Activated CD8-positive, alpha-beta T cell treated with anti-CD3 and anti-CD28 coated beads for 36 hours (primary cell): ENCODE data around the gene ASTN2. TPM values are rescaled to one million over a fixed set of nuclear protein-coding genes. Genes with fewer than 3 reads are reported as not detected.

Source experiments
- ATAC-seq: fragments of 200-7000 bp; cut with Tn5 transposase; one replicate; pipeline ENCODE4 v1.10.0; 2021; ENCODE audit warnings: mild to moderate bottlenecking, moderate library complexity
- CTCF ChIA-PET: fragments of 350-600 bp; sonication (Branson Sonifier 250); formaldehyde crosslinking; loops from one replicate; lab custom pipeline; 2021; ENCODE audit warnings: antibody characterized with exemption; lab: Charles Lee
- POLR2A ChIA-PET: fragments of 350-600 bp; sonication (Branson Sonifier 250); formaldehyde crosslinking; loops from one replicate; lab custom pipeline; 2021; ENCODE audit warnings: antibody characterized with exemption; lab: Charles Lee
- DNase-seq: peaks from one replicate; pipeline ENCODE4 v3.0.0-alpha.2; 2020
- H3K27ac Mint-ChIP-seq: one replicate; pipeline ENCODE4 v1.8.0; 2021; ENCODE audit warnings: mild to moderate bottlenecking, mixed read lengths
- H3K27me3 Mint-ChIP-seq: one replicate; pipeline ENCODE4 v1.8.0; 2021; ENCODE audit warnings: mixed read lengths
- H3K36me3 Mint-ChIP-seq: one replicate; pipeline ENCODE4 v1.8.0; 2021; ENCODE audit warnings: low read depth, mixed read lengths
- H3K4me1 Mint-ChIP-seq: one replicate; pipeline ENCODE4 v1.8.0; 2021; ENCODE audit warnings: low read depth, mixed read lengths
- H3K4me3 Mint-ChIP-seq: one replicate; pipeline ENCODE4 v1.8.0; 2021; ENCODE audit warnings: mild to moderate bottlenecking, moderate library complexity, mixed read lengths
- H3K9me3 Mint-ChIP-seq: one replicate; pipeline ENCODE4 v1.8.0; 2021; ENCODE audit warnings: mixed read lengths
- intact Hi-C: fragments of 100-400 bp; cut with micrococcal nuclease; formaldehyde crosslinking; loops from one replicate; pipeline ENCODE4 v1.10.0; 2022
- total RNA-seq, 2 experiments: library from RNA; stranded (reverse); gene quantifications; one replicate each; pipeline ENCODE4 v1.2.3, GENCODE V29; 2021
- TF ChIP-seq, protein P1 (sequence below): fragments of 200-600 bp; IDR thresholded peaks from one replicate; pipeline ENCODE4 v1.8.0; 2022; ENCODE audit warnings: antibody characterized with exemption, mild to moderate bottlenecking

ASTN2 gene
- total RNA-seq, 2 experiments from 2014 or later, result 5.2 to 5.7 TPM

DNA sequence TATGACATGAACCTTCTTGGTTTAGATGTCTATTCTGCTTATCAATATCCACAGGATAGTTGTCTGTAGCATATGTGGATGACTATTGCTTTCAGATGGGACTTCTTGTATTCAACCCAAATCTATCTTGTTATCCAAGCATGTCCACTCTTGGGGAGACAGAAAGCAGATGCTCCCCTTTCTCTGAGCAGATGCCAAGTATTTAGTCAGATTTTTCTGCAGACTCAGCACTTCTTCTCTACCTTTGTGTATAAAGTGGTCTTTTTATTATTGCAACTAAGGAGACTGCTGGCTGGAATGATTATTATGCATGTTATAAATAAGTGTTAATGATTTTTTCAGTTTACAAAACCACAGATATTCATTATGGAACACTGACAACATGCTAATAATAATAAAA, 45.1 kb upstream of the ASTN2 start:
- Mint-ChIP-seq H3K4me3 (no peak overlapping the region), H3K4me1 (no peaks in the 10 kb centered on the region), H3K36me3 (no peaks in the 10 kb centered on the region), H3K27ac (no peak overlapping the region), H3K9me3 (no peaks in the 10 kb centered on the region), H3K27me3 (no peaks in the 10 kb centered on the region)
- intact Hi-C loops, result no loop called here
- CTCF ChIA-PET, result no interaction called here
- ATAC-seq (no peak), DNase-seq (no peak)
- TF ChIP-seq, protein P1, sequence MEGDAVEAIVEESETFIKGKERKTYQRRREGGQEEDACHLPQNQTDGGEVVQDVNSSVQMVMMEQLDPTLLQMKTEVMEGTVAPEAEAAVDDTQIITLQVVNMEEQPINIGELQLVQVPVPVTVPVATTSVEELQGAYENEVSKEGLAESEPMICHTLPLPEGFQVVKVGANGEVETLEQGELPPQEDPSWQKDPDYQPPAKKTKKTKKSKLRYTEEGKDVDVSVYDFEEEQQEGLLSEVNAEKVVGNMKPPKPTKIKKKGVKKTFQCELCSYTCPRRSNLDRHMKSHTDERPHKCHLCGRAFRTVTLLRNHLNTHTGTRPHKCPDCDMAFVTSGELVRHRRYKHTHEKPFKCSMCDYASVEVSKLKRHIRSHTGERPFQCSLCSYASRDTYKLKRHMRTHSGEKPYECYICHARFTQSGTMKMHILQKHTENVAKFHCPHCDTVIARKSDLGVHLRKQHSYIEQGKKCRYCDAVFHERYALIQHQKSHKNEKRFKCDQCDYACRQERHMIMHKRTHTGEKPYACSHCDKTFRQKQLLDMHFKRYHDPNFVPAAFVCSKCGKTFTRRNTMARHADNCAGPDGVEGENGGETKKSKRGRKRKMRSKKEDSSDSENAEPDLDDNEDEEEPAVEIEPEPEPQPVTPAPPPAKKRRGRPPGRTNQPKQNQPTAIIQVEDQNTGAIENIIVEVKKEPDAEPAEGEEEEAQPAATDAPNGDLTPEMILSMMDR, result no peak
- POLR2A ChIA-PET, result no interaction called here

DNA sequence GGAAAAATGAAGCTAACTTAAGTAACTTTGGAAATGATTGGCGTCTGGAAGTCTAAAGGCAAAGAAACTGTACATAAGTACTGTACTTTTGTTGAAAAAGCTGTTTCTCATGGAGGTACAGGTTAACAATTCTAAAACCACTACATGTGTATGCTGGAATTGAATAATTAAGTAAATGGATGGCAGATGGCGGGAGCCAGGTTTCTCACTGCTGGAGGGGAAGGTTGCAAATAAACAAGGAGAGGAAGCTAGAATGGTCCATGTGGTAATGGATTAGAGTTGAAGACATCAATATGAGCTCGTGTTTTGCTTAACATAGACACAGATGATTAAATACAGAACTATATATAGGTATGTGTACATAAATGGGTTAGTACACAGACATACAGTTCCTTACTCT, 43.2 kb upstream of the ASTN2 start:
- intact Hi-C loops, result no loop called here
- CTCF ChIA-PET, result no interaction called here
- Mint-ChIP-seq H3K36me3 (no peaks in the 10 kb centered on the region), H3K4me1 (no peaks in the 10 kb centered on the region), H3K27me3 (no peaks in the 10 kb centered on the region), H3K27ac (no peak overlapping the region), H3K9me3 (no peaks in the 10 kb centered on the region), H3K4me3 (no peak overlapping the region)
- DNase-seq (no peak), ATAC-seq (no peak)
- POLR2A ChIA-PET, result no interaction called here
- TF ChIP-seq, protein P1, result no peak

DNA sequence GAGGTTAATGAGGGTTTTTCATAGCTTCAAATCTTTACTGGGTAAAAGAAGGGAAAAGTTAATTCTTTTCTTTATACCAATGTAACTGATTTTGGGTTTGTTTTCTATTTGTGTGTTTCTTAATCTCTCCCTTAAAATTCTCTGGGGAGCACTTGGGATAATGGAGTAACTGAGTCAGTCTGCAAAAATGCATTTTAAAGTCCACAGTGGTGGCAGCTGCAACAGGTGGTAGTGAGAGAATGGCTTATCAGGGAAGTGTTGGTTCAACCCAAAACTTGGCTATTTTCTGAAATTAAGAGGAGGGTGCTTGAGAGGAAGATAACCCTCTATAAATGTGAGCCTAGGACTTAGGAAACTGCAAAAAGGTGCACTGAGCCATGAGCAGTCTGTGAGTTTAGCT, 39.9 kb upstream of the ASTN2 start:
- Mint-ChIP-seq H3K4me3 (no peak overlapping the region), H3K27me3 (no peaks in the 10 kb centered on the region), H3K27ac (no peak overlapping the region), H3K4me1 (no peaks in the 10 kb centered on the region), H3K36me3 (no peaks in the 10 kb centered on the region), H3K9me3 (no peaks in the 10 kb centered on the region)
- no peak for ATAC-seq
- CTCF ChIA-PET, result no interaction called here
- POLR2A ChIA-PET, result no interaction called here
- intact Hi-C loops, result no loop called here
- TF ChIP-seq, protein P1, result no peak
- DNase-seq, result no peak

DNA sequence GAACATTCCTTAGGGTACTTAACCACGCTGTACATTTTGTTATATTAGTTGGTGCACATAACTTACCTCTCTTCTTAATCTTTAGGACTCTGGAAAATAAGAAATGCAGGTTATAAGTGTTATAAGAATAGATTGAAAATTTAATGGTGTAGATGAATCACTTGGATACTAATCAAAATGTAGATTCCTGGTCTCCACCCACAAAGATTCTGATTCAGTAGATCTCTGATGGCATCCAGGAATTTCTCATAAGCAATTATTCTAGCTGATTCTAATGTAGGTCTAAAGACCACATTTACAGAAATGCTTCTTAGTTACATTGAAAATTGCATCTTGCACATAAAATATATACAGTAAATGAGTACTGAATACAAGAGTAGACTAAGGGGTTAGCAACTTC, 38.9 kb upstream of the ASTN2 start:
- ATAC-seq (no peak), DNase-seq (no peak)
- H3K9me3 Mint-ChIP-seq, result no peaks in the 10 kb centered on the region
- H3K36me3 Mint-ChIP-seq, result no peaks in the 10 kb centered on the region
- no peaks in the 10 kb centered on the region for H3K4me1 Mint-ChIP-seq
- CTCF ChIA-PET, result no interaction called here
- intact Hi-C loops, result no loop called here
- POLR2A ChIA-PET, result no interaction called here
- TF ChIP-seq, protein P1, result no peak
- no peak overlapping the region for H3K4me3 Mint-ChIP-seq
- H3K27ac Mint-ChIP-seq, result no peak overlapping the region
- no peaks in the 10 kb centered on the region for H3K27me3 Mint-ChIP-seq

DNA sequence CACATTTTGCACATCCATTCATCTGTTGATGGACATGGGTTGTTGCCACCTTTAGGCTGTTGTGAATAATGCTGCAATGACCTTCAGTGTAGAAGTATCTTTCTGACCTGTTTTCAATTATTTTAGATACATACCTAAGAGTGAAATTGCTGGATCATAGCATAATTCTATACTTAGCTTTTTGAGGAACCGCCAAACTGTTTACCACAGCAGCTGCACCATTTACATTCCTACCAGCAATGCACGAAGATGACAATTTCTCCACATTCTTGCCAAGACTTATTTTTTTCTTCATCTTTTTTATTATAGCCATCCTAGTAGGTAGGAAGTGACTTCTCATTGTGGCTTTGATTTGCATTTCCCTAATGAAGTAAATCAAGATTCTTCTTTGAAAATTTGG, 36.5 kb upstream of the ASTN2 start:
- ATAC-seq (no peak), DNase-seq (no peak)
- no peak overlapping the region for H3K4me3 Mint-ChIP-seq
- POLR2A ChIA-PET, result interaction anchor here (1.2 kb wide), 1 partner anchor 20 kb away, joined by 3 read pairs; no protein-coding TSS in a partner anchor
- no peaks in the 10 kb centered on the region for H3K27me3 Mint-ChIP-seq
- no peaks in the 10 kb centered on the region for H3K36me3 Mint-ChIP-seq
- H3K4me1 Mint-ChIP-seq, result no peaks in the 10 kb centered on the region
- TF ChIP-seq, protein P1, result no peak
- CTCF ChIA-PET, result no interaction called here
- no peak overlapping the region for H3K27ac Mint-ChIP-seq
- intact Hi-C loops, result no loop called here
- H3K9me3 Mint-ChIP-seq, result no peaks in the 10 kb centered on the region
